ENCODE results near the gene TRDN.
"Not testable (repeated sequence)": the region's sequence is repeated elsewhere in the genome, so short reads cannot be mapped to it uniquely, and the experiment has no call there.

Gene TRDN

GRCh38 chr6:123383718-123384117 lies 253.0 kb downstream of the TRDN start:
- DNase-seq = no peak

GRCh38 chr6:123380257-123380656 lies 256.5 kb downstream of the TRDN start:
- DNase-seq = no peak

DNA sequence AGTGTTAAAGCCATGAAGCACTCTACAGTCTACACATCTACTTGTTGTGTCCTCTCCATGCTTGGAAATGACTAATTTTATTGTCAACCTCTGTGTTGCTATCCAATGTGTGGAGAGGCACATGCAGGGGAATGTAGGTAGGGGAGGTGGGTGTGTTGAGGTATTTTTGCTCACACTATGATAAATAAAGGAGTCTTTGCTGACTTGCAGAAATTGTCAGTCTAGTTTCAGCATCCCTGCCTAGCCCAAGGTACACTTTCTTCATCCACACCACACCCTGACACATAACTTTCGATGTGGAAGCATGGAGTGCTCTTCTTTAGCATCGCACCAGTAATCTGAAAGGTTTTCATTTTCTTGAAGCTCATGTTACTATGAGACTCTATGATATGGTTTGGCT lies 264.0 kb downstream of the TRDN start:
- no peak for DNase-seq

- no peak for DNase-seq
Observed at GRCh38 chr6:123363912-123364311, 272.8 kb downstream of the TRDN start.

- DNase-seq = no peak
Observed at GRCh38 chr6:123360359-123360758, 276.4 kb downstream of the TRDN start.

DNA sequence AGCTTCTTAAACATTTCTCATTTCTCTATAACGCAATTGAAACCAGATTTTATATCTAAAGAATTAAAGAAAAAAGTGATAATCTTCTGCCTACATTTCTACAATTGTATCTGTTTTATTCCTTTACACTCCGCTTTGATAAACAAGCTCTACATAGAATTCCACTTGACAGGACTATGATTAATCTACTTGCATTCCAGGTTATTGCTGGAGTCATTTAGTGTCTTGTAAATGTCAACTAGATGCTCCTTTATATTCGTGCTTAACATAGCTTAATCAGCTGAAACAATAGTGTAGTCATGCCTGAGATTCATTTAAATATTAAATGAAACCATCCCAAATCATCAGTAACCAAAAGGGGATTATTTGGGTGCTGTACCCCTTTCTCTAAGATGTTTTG lies 284.0 kb downstream of the TRDN start:
- DNase-seq = no peak

DNA sequence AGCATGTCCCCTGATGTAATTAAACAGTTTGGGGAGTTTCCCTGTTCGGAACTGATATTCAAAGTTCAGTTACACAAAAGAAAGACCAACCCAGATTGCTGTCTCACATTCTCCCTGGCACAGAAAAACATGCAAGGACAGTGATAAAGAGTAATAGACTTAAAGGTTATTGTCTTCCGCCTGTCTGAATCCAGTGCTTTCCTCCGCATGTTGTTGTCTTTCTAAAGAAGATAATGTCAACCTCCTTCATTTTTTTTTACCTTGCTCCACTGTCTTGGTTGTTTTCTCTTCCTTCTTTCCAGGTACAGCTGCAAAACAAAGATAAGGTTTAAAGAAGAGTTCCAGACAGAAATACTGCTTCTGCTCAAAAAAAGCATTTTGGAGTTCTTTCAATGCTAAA lies 284.5 kb downstream of the TRDN start:
- no peak for DNase-seq

GRCh38 chr6:123343836-123344235 lies 292.9 kb downstream of the TRDN start:
- no peak for DNase-seq

DNA sequence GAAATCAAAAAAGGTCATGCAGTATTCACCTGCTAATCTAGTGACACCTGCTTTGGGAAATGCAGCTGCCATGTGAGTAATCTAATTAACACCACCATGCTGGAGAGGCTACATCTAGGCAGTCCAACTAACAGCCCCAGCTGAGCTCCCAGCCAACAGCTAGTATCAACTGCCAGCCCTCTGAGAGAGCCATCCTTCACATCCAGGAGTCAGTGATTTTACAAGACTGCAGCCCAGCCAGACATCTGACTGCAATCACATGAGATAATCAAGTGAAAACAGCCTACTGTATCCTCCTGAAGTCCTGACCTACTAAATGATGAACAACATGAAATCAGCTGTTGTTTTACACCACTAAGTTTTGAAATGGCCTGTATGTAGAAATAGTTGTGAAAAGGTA lies 298.4 kb downstream of the TRDN start:
- DNase-seq = no peak

- DNase-seq = no peak
Observed at GRCh38 chr6:123333000-123333756, 303.6 kb downstream of the TRDN start.

GRCh38 chr6:123332070-123332469 lies 304.7 kb downstream of the TRDN start:
- DNase-seq = no peak

- DNase-seq = no peak
Observed at GRCh38 chr6:123329337-123329736, 307.4 kb downstream of the TRDN start.

GRCh38 chr6:123323452-123324329 lies 313.1 kb downstream of the TRDN start:
- DNase-seq = no peak

- DNase-seq = no peak
Observed at GRCh38 chr6:123321020-123321419, 315.7 kb downstream of the TRDN start.

GRCh38 chr6:123316733-123317323 lies 319.9 kb downstream of the TRDN start:
- DNase-seq = no peak

DNA sequence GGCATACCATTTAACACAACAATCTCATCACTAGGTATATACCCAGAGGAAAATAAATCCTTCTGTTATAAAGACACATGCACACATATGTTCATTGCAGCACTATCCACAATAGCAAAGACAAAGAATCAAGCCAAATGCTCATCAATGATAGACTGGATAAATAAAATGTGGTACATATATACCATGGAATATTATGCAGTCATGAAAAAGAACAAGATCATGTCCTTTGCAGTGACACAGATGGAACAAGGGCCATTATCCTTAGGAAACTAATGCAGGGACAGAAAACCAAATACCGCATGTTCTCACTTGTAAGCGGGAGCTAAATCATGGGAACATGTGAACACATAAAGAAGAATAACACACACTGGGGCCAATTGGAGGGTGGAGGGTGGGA lies 322.3 kb downstream of the TRDN start:
- not testable (repeated sequence) for DNase-seq

GRCh38 chr6:123309130-123309529 lies 327.6 kb downstream of the TRDN start:
- no peak for DNase-seq

DNA sequence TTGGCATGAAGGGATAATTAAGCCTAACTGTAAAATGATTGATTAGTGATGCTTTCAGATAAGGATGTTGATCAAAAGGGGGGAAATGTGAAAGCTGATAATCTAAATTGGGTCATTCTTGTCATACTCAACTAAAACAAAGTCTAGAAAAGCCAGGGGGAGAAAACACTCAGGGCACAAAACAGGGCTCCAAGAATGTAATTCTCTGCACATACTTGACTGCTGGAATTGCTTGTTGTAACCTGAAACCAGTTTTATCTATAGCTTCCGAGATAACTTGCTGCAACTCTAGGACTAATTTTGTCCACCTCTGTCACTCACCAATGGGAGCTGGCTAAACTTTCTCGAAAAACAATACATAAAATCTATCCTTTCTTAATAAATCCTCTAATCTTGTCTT lies 330.4 kb downstream of the TRDN start:
- DNase-seq = no peak

DNA sequence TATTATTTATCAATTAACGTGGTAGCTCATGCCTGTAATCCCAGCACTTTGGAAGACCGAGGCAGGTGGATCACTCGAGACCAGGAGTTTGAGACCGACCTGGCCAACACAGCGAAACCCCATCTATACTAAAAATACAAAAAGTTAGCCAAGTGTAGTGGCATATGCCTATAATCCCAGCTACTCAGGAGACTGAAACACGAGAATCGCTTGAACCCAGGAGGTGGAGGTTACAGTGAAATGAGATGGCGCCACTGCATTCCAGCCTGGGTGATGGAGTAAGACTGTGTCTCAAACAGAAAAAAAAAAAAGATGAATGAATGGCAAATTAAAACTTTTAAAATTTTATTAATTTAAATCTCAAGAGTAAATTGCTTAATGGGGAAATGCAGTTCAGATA lies 341.1 kb downstream of the TRDN start:
- no peak for DNase-seq

DNA sequence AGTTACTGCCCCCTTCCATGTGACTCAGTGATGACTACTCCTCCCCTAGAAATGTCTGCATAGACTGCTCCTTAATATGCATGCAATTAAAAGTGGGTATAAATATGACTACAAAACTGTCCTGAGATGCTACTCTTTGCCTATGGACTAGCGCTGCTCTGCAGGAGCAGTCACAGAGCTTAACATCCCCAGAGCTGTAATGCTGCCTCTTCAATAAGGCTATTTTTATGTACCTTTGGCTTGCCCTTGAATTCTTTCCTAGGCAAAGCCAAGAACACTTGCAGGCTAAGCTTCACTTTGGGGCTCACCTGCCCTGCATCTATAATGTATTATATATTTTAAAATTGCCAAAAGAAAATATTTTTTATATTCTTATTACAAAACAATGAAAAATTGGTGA lies 341.6 kb downstream of the TRDN start:
- no peak for DNase-seq

- no peak for DNase-seq
Observed at GRCh38 chr6:123288649-123289048, 348.1 kb downstream of the TRDN start.

DNA sequence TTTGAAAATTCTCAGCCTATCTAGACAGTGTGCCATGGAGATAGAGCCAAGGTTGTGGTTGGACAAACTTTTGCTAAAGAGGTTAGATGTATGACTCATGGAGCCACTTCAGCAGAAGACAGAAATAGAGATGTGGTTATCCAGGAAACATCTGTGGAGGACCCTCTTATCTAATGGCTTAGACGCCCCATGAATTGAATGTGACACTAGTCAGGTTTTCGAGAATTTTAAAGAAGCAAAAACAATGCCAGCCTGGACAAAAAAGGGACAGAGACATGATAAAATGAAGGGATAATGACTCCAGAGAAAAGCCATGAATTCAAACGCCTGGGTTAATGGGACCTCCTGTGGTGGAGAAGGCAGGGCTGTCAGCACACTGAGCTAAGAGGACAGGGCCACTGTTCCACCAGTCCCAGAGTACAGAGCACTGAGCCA lies 360.2 kb downstream of the TRDN start:
- DNase-seq = no peak

GRCh38 chr6:123263981-123264380 lies 372.8 kb downstream of the TRDN start:
- DNase-seq = no peak

DNA sequence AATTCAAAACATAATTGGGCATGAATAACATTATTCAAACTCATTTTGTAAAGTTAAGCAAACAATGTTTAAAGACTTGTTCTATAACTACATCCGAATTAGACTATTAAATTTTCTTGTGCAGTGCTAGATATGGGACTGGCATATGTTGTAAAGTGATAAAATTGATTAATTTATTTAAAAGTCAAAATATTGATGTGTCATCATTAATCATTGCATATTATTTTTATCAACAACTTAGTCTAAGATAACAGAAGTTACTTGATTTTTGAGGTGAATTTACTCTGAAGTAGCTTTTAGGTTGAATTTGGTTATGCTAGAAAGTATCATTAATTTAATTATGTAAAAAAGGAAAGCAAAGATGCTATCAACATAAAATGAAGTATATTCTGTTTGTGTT lies 396.1 kb downstream of the TRDN start:
- no peak for DNase-seq
